Left lung (tissue), 10 donors: ENCODE results near the gene ISL2. TPM values are rescaled to one million over a fixed set of nuclear protein-coding genes. Genes with fewer than 3 reads are reported as not detected.

ENCODE experiments used
- ATAC-seq: fragments of 200-7000 bp; cut with Tn5 transposase; one replicate; pipeline ENCODE4 v1.9.1; 2020; ENCODE audit warnings: moderate library complexity
- DNase-seq, 4 donors: peaks; one replicate each; pipeline ENCODE4 v3.0.0-alpha.2; 2013 to 2020
- H3K27ac ChIP-seq, 2 donors: fragments of 200-600 bp; sonication (generic) in 1 of 2; one replicate each; pipeline versions ENCODE4 v1.5.0 to v1.8.0; 2020 to 2021
- H3K27me3 ChIP-seq, 2 donors: fragments of 200-600 bp; sonication (generic) in 1 of 2; one replicate each; pipeline versions ENCODE4 v1.5.0 to v1.8.0; 2020 to 2021
- H3K36me3 ChIP-seq, 2 donors: fragments of 200-600 bp; sonication (generic) in 1 of 2; one replicate each; pipeline versions ENCODE4 v1.5.0 to v1.8.0; 2020 to 2021
- H3K4me1 ChIP-seq, 2 donors: fragments of 200-600 bp; one replicate each; pipeline ENCODE4 v1.8.0; 2021
- H3K4me3 ChIP-seq, 2 donors: fragments of 200-600 bp; sonication (generic) in 1 of 2; one replicate each; pipeline versions ENCODE4 v1.5.0 to v1.8.0; 2020 to 2021; ENCODE audit warnings: mild to moderate bottlenecking in 1 of 2
- H3K9me3 ChIP-seq, 2 donors: fragments of 200-600 bp; sonication (generic) in 1 of 2; one replicate each; pipeline versions ENCODE4 v1.5.0 to v1.8.0; 2020 to 2021
- intact Hi-C, 2 donors: fragments of 100-400 bp; cut with DNase I; formaldehyde crosslinking; loops; one replicate each; pipeline versions ENCODE4 v1.11.2 to v1.14.2; 2022
- polyA plus RNA-seq, 6 donors: library from polyadenylated mRNA; unstranded; fragments of 120-200 nt; gene quantifications; one replicate each; pipeline ENCODE4 v1.2.1, GENCODE V29; 2013; ENCODE audit not compliant: insufficient read length in 6 of 6
- total RNA-seq, 2 donors: library from RNA; stranded (reverse); fragmentation: NEBNext Ultra II Directional; extraction: Animal tissue kit (Norgen Biotek cat#: 25700); gene quantifications; one replicate each; pipeline ENCODE4 v1.2.1, GENCODE V29; 2021
- TF ChIP-seq, protein P1 (sequence below), 2 donors: fragments of 200-600 bp; sonication (generic) in 1 of 2; IDR thresholded peaks; one replicate each; pipeline versions ENCODE4 v1.5.0 to v1.8.0; 2021; ENCODE audit warnings: antibody characterized with exemption in 2 of 2
- donor health status: DM: no; HTN: yes; CAD: no.
- donor health status: DM: no; HTN: no; CAD: no.

The ISL2 gene
- total and polyA plus RNA-seq, 8 donors, result 0.11 to 0.39 (median 0.16) TPM; not detected in 4

DNA sequence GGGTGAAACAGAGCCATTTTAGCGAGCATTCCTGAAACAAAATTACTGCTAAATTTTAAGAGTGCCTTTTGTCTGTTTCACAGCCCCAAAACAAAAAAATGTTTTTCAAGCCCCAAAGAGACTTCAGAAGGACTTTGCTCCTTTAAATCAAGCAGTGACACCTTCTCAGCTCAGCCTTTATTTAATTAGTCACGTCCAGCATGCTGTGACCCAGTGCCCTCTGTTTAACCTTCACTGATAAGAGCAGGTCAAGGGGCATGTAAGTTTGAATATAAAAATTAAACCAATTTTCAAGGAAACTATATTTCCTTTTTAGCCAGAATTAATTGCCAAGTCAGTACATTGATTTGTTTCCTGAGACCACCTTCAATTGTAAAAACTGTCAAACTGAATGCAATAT lies 40.6 kb downstream of the ISL2 start:
- H3K4me3 ChIP-seq, result no peak overlapping the region
- no peaks in the 10 kb centered on the region for H3K4me1 ChIP-seq
- no peaks in the 10 kb centered on the region for H3K9me3 ChIP-seq
- DNase-seq, result no peak
- H3K36me3 ChIP-seq, result peaks cover 0 to 24% of the 10 kb centered on the region in 2 donors
- no peak overlapping the region for H3K27ac ChIP-seq
- ATAC-seq, result no peak
- intact Hi-C loops, result no loop called here
- TF ChIP-seq, protein P1, sequence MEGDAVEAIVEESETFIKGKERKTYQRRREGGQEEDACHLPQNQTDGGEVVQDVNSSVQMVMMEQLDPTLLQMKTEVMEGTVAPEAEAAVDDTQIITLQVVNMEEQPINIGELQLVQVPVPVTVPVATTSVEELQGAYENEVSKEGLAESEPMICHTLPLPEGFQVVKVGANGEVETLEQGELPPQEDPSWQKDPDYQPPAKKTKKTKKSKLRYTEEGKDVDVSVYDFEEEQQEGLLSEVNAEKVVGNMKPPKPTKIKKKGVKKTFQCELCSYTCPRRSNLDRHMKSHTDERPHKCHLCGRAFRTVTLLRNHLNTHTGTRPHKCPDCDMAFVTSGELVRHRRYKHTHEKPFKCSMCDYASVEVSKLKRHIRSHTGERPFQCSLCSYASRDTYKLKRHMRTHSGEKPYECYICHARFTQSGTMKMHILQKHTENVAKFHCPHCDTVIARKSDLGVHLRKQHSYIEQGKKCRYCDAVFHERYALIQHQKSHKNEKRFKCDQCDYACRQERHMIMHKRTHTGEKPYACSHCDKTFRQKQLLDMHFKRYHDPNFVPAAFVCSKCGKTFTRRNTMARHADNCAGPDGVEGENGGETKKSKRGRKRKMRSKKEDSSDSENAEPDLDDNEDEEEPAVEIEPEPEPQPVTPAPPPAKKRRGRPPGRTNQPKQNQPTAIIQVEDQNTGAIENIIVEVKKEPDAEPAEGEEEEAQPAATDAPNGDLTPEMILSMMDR (IDR thresholded peaks at IDR 0.05), result no peak
- no peaks in the 10 kb centered on the region for H3K27me3 ChIP-seq

DNA sequence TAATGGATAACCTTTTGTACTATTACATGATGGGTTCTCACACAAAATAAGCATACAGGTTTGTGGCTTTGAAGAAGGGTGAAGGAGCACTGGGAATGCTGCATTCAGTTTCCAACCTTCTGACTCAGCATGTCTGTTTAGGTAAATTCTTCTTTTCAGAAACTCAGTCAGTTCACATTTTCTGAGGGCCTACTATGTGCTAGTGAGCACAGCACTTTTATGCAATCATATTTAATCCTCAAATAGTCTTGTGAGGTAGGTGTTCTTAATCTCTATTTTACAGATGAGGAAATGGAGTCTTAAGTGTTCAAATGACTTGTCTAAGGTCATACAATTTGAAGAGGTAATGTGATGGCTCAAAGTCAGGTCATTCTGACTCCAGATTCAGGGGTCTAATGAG lies 41.2 kb downstream of the ISL2 start:
- TF ChIP-seq, protein P1 (IDR thresholded peaks at IDR 0.05), result no peak
- Histone ChIP-seq H3K4me3 (no peak overlapping the region), H3K9me3 (no peaks in the 10 kb centered on the region), H3K36me3 (peaks cover 0 to 23% of the 10 kb centered on the region in 2 donors), H3K27ac (no peak overlapping the region), H3K4me1 (no peaks in the 10 kb centered on the region), H3K27me3 (no peaks in the 10 kb centered on the region)
- DNase-seq (no peak), ATAC-seq (no peak)
- intact Hi-C loops, result no loop called here

DNA sequence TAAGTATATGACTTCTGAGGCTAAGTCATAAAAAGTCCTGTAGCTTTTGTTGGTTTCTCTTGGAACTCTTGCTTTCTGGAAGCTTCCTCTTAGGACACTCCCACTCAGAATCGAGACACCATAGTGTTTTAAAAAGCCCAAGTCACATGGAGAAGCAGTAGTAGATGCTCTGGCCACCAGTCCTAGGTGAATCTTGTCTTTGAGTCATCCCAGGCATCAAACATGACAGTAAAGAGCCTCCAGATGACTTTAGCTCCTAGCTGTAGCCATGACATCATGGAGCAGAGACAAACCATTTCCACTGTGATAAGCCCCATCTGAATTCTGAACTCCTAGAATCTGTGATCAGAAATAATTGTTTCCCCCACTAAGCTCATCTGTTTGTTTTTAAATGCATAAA lies 42.1 kb downstream of the ISL2 start:
- H3K4me1 ChIP-seq, result no peaks in the 10 kb centered on the region
- no peaks in the 10 kb centered on the region for H3K9me3 ChIP-seq
- no peak for ATAC-seq
- intact Hi-C loops, result no loop called here
- H3K4me3 ChIP-seq, result no peak overlapping the region
- peaks cover 0 to 14% of the 10 kb centered on the region in 2 donors for H3K36me3 ChIP-seq
- no peak overlapping the region for H3K27ac ChIP-seq
- DNase-seq, result no peak
- TF ChIP-seq, protein P1 (IDR thresholded peaks at IDR 0.05), result no peak
- H3K27me3 ChIP-seq, result no peaks in the 10 kb centered on the region

DNA sequence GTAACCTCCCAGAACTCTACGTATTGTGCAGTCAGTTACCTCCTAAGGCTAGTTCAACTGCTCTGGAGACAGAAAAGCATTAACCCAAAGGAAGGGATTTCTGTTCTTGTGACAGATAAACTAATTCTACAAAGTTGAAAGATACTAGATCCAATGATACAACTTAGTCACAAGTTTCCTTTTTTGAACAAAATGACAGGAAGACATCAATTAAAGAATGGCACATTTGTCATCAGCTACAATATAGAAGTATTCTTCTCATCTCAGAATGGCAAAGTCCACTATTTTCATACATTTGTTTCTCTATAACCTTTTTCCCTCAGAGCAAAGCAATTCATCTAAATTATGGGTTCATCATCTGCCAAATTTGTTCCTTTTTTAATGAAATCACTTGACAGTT lies 43.7 kb downstream of the ISL2 start:
- Histone ChIP-seq H3K4me1 (no peaks in the 10 kb centered on the region), H3K9me3 (no peaks in the 10 kb centered on the region), H3K36me3 (peaks cover 0 to 6% of the 10 kb centered on the region in 2 donors), H3K4me3 (no peak overlapping the region), H3K27me3 (no peaks in the 10 kb centered on the region), H3K27ac (no peak overlapping the region)
- TF ChIP-seq, protein P1 (IDR thresholded peaks at IDR 0.05), result no peak
- intact Hi-C loops, result no loop called here
- ATAC-seq (no peak), DNase-seq (no peak)

DNA sequence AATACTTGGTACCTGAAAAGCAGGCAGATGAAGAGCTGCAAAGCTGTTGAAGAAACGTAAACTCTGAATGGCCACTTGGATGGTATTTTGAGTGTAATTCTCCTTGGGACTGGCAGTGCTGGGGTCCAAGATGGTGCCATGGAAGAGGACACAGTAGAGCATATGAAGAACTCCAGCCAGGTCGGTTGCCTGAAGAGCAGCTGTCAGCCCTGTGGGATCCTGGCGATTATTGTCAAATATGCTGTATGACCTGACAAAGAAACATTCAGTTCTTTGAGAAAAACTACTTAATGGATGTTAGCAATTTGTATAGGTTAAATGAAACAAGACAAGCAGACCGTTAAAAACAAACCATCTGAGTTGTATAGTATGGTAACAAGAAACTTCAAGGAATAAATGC lies 44.8 kb downstream of the ISL2 start:
- Histone ChIP-seq H3K27me3 (no peaks in the 10 kb centered on the region), H3K9me3 (no peaks in the 10 kb centered on the region), H3K36me3 (no peaks in the 10 kb centered on the region), H3K4me1 (no peaks in the 10 kb centered on the region), H3K4me3 (no peak overlapping the region), H3K27ac (no peak overlapping the region)
- DNase-seq (no peak), ATAC-seq (no peak)
- intact Hi-C loops, result no loop called here
- TF ChIP-seq, protein P1 (IDR thresholded peaks at IDR 0.05), result no peak
